ENCODE measurements around the gene RNF208.

- TF ChIP-seq, protein P1, sequence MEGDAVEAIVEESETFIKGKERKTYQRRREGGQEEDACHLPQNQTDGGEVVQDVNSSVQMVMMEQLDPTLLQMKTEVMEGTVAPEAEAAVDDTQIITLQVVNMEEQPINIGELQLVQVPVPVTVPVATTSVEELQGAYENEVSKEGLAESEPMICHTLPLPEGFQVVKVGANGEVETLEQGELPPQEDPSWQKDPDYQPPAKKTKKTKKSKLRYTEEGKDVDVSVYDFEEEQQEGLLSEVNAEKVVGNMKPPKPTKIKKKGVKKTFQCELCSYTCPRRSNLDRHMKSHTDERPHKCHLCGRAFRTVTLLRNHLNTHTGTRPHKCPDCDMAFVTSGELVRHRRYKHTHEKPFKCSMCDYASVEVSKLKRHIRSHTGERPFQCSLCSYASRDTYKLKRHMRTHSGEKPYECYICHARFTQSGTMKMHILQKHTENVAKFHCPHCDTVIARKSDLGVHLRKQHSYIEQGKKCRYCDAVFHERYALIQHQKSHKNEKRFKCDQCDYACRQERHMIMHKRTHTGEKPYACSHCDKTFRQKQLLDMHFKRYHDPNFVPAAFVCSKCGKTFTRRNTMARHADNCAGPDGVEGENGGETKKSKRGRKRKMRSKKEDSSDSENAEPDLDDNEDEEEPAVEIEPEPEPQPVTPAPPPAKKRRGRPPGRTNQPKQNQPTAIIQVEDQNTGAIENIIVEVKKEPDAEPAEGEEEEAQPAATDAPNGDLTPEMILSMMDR (IDR thresholded peaks at IDR 0.05; ENCODE audit: low read depth, low read length): no peak
- TF ChIP-seq POLR2A (IDR thresholded peaks at IDR 0.05; ENCODE audit: extremely low read depth, insufficient read length): no peak
- no peak for TF ChIP-seq MAX (IDR thresholded peaks at IDR 0.05; ENCODE audit: low read depth, low read length)
Measured at GRCh38 chr9:137251194-137251461, 29.1 kb upstream of the RNF208 start, which contains the start of gene STPG3.

Measured in NB4 (cell line).